GM12801 (cell line): ENCODE results near the gene INTS12.

Experiments
- CTCF ChIP-seq: IDR thresholded peaks from one replicate; pipeline ENCODE4 v1.5.1; 2011; ENCODE audit warnings: control low read depth; ENCODE audit not compliant: insufficient read length; ENCODE audit errors: extremely low read depth

INTS12 gene

GRCh38 chr4:105671301-105671700, 37.2 kb downstream of the INTS12 start:
- TF ChIP-seq CTCF: no peak

GRCh38 chr4:105670684-105671083, 37.8 kb downstream of the INTS12 start:
- no peak for TF ChIP-seq CTCF

- no peak for TF ChIP-seq CTCF
Measured at GRCh38 chr4:105666693-105667092, 41.8 kb downstream of the INTS12 start.

GRCh38 chr4:105662935-105663675, 45.4 kb downstream of the INTS12 start:
- TF ChIP-seq CTCF: no peak

- no peak for TF ChIP-seq CTCF
Measured at GRCh38 chr4:105661028-105661427, 47.5 kb downstream of the INTS12 start.

- TF ChIP-seq CTCF: no peak
Measured at GRCh38 chr4:105659190-105659589, 49.3 kb downstream of the INTS12 start.

- no peak for TF ChIP-seq CTCF
Measured at GRCh38 chr4:105657117-105657765, 51.2 kb downstream of the INTS12 start.
